HG03521 (cell line): ENCODE results near the gene METTL13.

Experiments used
- ATAC-seq: cut with Tn5 transposase; IDR thresholded peaks from one replicate; pipeline ENCODE4 v1.9.1; 2021; ENCODE audit warnings: mild to moderate bottlenecking, moderate library complexity; ENCODE audit not compliant: unreplicated experiment

The METTL13 gene

GRCh38 chr1:171800851-171801250, 19.4 kb downstream of the METTL13 start:
- no peak for ATAC-seq

- ATAC-seq = no peak
Measured at GRCh38 chr1:171801487-171801891, 20.0 kb downstream of the METTL13 start.

- ATAC-seq = no peak
Measured at GRCh38 chr1:171802207-171802606, 20.7 kb downstream of the METTL13 start.

- no peak for ATAC-seq
Measured at GRCh38 chr1:171803045-171803444, 21.6 kb downstream of the METTL13 start.

- ATAC-seq = no peak
Measured at GRCh38 chr1:171803461-171804022, 22.1 kb downstream of the METTL13 start.

- peak; percentile 70 for ATAC-seq
Measured at GRCh38 chr1:171805395-171806115, 24.1 kb downstream of the METTL13 start.

GRCh38 chr1:171807556-171807955, 26.1 kb downstream of the METTL13 start:
- no peak for ATAC-seq

GRCh38 chr1:171809834-171810233, 28.4 kb downstream of the METTL13 start:
- no peak for ATAC-seq

- no peak for ATAC-seq
Measured at GRCh38 chr1:171811672-171812071, 30.2 kb downstream of the METTL13 start.

- no peak for ATAC-seq
Measured at GRCh38 chr1:171814692-171815091, 33.2 kb downstream of the METTL13 start.

- no peak for ATAC-seq
Measured at GRCh38 chr1:171816300-171816901, 34.9 kb downstream of the METTL13 start.

GRCh38 chr1:171817511-171818265, 36.2 kb downstream of the METTL13 start:
- ATAC-seq = no peak

- ATAC-seq = no peak
Measured at GRCh38 chr1:171819946-171820345, 38.5 kb downstream of the METTL13 start.

- ATAC-seq = no peak
Measured at GRCh38 chr1:171826973-171827372, 45.5 kb downstream of the METTL13 start.

GRCh38 chr1:171828794-171829193, 47.3 kb downstream of the METTL13 start:
- ATAC-seq = no peak

- no peak for ATAC-seq
Measured at GRCh38 chr1:171833091-171833825, 51.8 kb downstream of the METTL13 start.

GRCh38 chr1:171834821-171835220, 53.4 kb downstream of the METTL13 start:
- no peak for ATAC-seq

GRCh38 chr1:171835891-171836290, 54.4 kb downstream of the METTL13 start:
- no peak for ATAC-seq

GRCh38 chr1:171841050-171841910, 59.8 kb downstream of the METTL13 start, which contains the start of gene DNM3:
DNM3 (plus strand) TSS chr1:171841498; CDS start chr1:171841657, 159 bp downstream.
- ATAC-seq = peak; percentile 84
